ENCODE measurements around the gene PIEZO1.
"Not testable (repeated sequence)": the region's sequence is repeated elsewhere in the genome, so short reads cannot be mapped to it uniquely, and the experiment has no call there.

PIEZO1 gene

GRCh38 chr16:88803264-88803987, 18.4 kb upstream of the PIEZO1 start, which contains the start of gene CDT1:
Gene CDT1, plus strand, starts transcription at chr16:88803789. Its CDS starts 43 bp downstream, at chr16:88803832.
- peak; percentile 85 to 86 for DNase-seq

GRCh38 chr16:88800277-88800592, 15.2 kb upstream of the PIEZO1 start:
- no peak for DNase-seq

- peak; percentile 26 to 43 for DNase-seq
These were observed 14.7 kb upstream of the PIEZO1 start for GRCh38 chr16:88799569-88800276.

DNA sequence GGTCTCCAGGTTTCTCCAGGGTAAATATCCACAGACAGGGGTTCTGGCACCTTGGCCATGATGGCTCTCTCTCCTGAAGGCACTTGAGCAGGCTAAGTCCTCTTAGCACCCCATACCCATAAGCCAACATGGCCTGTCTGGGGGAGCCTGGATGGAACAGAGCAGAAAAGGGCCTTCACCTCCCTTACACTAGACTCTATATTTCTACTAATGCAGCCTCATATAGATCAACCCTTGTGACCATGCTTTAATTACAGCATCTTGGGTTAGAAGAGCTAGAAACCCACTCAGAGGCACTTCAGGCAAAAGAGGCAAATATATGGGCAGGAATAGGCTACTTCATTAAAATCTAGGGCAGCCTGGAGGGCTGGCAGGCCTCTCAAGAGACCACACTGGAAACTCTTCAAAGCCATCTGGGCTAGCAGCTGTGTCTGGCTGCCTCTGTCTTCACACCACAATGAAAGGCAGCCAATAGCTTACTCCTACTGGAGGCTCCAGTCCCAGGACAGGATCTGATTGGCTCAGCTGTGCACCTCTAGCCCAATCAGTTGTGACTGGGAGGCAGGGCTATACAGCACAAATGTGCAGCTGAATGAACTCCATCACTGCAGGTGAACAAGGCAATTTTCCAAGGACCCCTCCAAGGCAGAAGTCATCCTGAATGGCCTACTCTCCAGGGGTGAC, 13.9 kb upstream of the PIEZO1 start:
- no peak for DNase-seq

GRCh38 chr16:88798073-88798472, 13.1 kb upstream of the PIEZO1 start:
- no peak for DNase-seq

DNA sequence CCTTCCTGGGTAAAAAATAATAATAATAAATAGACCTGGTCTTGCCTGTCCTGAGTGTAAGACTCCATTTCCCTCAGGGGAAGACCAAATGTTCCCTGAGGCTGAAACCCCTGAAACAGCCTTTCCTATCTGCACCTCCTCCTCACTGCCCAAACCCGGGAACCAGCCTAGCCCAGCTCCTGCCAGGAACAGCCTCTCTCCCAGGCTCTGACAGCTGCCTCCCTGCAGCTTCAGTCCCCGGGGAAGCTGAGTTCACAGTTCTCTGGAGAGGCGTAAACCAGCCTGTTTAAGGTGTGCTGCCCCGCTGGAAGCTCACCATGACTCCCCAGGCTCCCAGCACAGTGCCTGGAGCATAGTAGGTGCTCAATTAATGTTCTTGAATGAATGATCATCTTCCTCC, 11.3 kb upstream of the PIEZO1 start:
- DNase-seq: no peak

- DNase-seq: peak; percentile 16 to 26
These were observed 8.4 kb upstream of the PIEZO1 start for GRCh38 chr16:88793251-88793954.

DNA sequence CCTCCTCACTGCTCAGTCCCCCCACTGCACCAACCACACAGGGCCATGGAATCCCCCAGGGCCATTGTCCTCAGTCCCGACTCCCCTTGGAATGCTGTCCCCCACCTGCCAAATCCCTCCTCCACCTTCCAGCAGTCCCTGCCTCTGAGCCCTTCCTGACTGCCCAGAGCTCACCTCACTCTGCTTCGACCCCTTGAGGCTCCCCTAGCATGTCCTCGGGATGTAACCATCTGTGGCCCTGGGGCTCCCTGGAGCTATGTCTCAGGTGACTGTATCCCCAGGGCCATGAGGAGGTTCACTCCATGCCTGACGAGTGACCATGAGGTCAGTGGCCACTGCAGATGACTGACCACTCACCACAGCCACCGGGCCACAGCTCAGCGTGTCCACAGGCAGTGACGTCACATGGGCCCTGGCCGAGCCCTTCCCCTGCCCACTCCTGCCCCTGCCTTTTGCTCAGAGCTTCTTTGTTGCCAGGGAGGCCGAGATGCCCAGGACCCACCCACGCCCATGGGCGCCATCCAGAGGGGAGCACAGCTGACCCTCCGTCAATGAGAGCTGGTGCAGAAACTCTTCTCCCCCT, 7.7 kb upstream of the PIEZO1 start:
- DNase-seq: no peak

DNA sequence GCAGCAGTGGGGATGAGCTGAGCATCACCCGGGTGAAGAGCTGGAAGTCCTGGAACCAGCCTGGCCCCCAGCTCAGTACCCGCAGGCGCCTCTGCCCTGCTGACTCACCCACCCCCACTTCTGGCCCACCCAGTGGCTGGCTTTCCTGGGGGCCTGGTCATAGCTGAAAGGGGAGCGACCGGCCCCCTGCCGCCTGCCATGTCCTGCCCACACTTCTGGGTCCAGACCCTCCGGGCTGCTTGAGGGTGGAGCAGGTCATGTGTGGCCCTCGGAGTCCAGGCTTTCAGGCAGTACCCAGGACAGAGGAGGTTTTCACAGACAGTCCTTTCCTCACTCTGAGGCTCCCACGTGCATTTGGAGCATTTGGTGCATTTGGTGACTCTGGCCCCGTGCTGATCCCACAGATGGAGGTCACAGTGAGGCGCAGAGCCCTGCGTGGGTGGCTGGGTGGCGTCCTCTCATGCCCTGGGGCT, 7.1 kb upstream of the PIEZO1 start:
- DNase-seq: no peak

- DNase-seq: peak; percentile 65
These were observed 5.5 kb upstream of the PIEZO1 start for GRCh38 chr16:88790312-88791211.

DNA sequence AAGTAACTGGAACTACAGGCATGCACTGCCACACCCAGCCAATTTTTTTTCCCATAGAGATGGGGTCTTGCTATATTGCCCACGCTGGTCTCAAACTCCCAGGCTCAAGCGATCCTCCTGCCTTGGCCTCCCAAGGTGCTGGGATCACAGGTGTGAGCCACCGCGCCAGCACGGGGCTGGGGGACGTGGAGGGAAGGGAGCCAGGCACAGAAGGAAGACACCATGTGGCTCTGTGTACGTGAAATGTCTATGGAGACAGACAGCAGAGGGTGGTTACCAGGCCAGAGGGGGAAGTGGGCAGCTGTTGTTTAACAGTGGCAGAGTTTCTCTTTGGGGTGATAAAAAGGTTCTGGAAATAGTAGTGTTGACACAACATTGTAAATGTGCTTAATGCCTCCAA, 4.6 kb upstream of the PIEZO1 start:
- peak; percentile 13 to 42 for DNase-seq

DNA sequence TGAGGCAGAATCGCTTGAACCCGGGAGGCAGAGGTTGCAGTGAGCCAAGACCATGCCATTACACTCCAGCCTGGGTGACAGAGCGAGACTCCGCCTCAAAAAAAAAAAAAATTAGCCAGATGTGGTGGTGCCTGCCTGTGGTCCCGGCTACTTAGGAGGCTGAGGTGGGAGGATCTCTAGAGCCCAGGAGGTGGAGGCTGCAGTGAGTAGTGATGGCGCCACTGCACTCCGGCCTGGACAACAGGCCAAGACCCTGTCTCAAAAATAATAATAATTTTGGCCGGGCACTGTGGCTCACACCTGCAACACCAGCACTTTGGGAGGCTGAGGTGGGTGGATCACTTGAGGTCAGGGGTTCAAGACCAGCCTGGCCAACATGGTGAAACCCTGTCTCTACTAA, 3.7 kb upstream of the PIEZO1 start:
- not testable (repeated sequence) for DNase-seq

GRCh38 chr16:88787579-88788314, 2.7 kb upstream of the PIEZO1 start:
- no peak for DNase-seq

DNA sequence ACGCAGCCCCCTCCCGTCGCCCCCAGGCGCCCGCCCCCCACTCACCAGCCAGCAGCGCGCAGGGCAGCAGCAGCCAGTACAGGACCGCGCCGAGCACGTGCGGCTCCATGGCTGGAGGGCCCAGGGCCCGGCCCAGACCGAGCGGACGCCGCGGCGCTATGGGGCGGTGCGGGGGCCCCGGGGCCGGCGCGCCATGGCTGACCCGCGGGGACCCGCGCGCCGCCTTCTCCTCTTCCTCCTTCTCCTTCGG, 239 bp downstream of the PIEZO1 start:
- no peak for DNase-seq

DNA sequence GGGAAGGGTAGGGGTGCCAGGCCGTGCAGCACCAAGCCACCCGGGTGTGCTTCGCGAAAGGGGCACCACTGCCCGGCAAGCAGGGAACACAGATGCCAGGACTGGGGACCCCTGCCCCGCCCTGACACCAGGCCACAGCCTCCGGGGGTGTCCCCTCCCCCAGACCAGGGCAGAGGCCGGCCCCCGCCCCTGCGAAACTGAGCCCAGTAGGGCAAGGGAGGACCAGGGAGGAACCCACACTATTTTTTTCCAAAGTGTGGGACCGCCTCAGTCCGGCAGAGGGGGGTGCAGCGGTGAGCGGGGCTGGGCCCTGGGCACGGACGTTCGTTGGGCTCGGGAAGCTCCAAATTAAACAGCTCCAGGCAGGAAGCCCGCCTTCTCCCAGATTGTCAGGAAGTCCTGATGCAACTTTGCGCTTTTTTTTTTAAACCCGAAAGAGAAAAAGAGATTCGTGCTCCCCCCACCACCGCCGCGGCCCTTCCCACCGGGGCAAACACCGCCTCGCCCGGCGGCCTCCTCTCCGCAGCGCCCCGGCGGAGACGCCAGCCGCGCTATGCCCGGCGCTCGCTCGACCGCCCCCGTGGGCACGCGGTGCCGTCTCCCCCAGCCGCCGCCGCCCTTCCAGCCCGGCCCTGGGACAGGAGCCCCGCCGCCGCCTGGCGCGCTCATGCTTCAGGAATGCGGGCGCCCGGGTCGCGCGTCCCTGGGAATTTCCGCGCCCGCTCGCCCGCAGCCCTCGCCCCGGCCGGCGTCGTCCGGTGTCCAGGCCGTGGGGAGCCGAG, 755 bp downstream of the PIEZO1 start:
- peak; percentile 41 to 45 for DNase-seq

DNA sequence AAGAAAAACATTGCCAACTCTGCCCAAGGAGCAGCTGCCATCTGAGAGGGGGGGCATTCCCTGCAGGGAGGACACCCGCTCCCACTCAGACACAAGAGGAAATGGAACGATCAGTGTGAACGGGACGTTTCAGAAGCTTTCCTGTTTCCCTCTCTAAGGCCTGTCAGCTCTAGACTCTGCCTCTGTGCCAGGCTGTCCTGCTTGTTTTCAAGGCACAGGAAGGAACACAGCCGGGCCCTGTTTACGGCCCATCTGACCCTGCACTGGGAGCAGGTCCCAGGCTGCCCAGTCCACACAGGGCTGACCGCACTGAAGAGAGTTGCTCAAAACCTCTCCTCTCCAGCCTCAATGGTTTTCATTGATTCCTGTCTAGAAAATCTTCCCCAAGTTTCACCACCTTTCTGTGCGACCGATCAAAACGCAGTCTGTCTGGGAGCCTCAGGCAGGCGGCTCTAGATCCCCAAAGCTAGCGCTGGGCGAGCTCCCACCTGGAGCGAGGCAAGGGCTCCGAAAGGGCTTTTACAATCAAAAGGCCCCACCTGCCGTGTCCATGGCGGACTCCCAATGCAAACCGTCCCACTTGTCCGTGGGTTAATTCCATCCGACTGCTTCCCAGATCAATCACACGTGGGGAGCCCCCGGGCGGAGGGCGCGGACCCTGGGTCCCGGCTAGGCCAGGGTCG, 1.5 kb downstream of the PIEZO1 start:
- peak in 1 of 2 donors; percentile 12 for DNase-seq

- peak; percentile 17 to 37 for DNase-seq
These were observed 2.3 kb downstream of the PIEZO1 start for GRCh38 chr16:88782454-88783390.
